Suprapubic skin (tissue), 4 donors: ENCODE data around the gene SNRPB. TPM values are rescaled to one million over a fixed set of nuclear protein-coding genes. Genes with fewer than 3 reads are reported as not detected.

ENCODE experiments used
- DNase-seq, 2 donors: peaks; one replicate each; pipeline ENCODE4 v3.0.0-alpha.2; 2019; ENCODE audit warnings: low spot score in 2 of 2
- H3K27ac ChIP-seq: fragments of 200-600 bp; sonication (generic); one replicate; pipeline ENCODE4 v1.5.1; 2019
- H3K27me3 ChIP-seq: fragments of 200-600 bp; sonication (generic); one replicate; pipeline ENCODE4 v1.5.1; 2019
- H3K36me3 ChIP-seq: fragments of 200-600 bp; sonication (generic); one replicate; pipeline ENCODE4 v1.5.1; 2019
- H3K4me1 ChIP-seq: fragments of 200-600 bp; sonication (generic); one replicate; pipeline ENCODE4 v1.5.1; 2019
- H3K4me3 ChIP-seq: fragments of 200-600 bp; sonication (generic); one replicate; pipeline ENCODE4 v1.5.1; 2019; ENCODE audit warnings: mild to moderate bottlenecking
- H3K9me3 ChIP-seq: fragments of 200-600 bp; sonication (generic); one replicate; pipeline ENCODE4 v1.5.1; 2019
- EP300 ChIP-seq: sonication (generic); formaldehyde crosslinking; IDR thresholded peaks from one replicate; pipeline ENCODE4 v1.6.1; 2017; ENCODE audit warnings: antibody characterized with exemption
- POLR2A ChIP-seq, 2 donors: fragments of 450-650 bp; IDR thresholded peaks; one replicate each; pipeline ENCODE4 v1.6.1; 2017; ENCODE audit warnings: antibody characterized with exemption in 2 of 2, mild to moderate bottlenecking in 2 of 2, moderate library complexity in 2 of 2
- POLR2AphosphoS5 ChIP-seq, 3 donors: sonication (generic); formaldehyde crosslinking; IDR thresholded peaks; one replicate each; pipeline ENCODE4 v1.6.1; 2017; ENCODE audit warnings: antibody characterized with exemption in 3 of 3
- WGBS: methylation state at CpG from one replicate; pipeline ENCODE4 v1.1.5; 2018; 5-methylcytosine and 5-hydroxymethylcytosine counted together
- total RNA-seq, 4 donors: library from RNA; depleted of rRNA; stranded (reverse); fragments of >200 nt; gene quantifications; one replicate each; pipeline ENCODE4 v1.1.0, GENCODE V29; 2016
- TF ChIP-seq, protein P1 (sequence below), 2 donors: fragments of 200-600 bp in 1 of 2; fragments of 450-650 bp in 1 of 2; sonication (generic) in 1 of 2; IDR thresholded peaks; one replicate each; pipeline ENCODE4 v1.5.1; 2016 to 2019; ENCODE audit warnings: antibody characterized with exemption in 2 of 2, mild to moderate bottlenecking in 1 of 2, moderate library complexity in 1 of 2

The SNRPB gene
- total RNA-seq, 4 donors from 2014 or later = 133 to 250 (median 221) TPM

DNA sequence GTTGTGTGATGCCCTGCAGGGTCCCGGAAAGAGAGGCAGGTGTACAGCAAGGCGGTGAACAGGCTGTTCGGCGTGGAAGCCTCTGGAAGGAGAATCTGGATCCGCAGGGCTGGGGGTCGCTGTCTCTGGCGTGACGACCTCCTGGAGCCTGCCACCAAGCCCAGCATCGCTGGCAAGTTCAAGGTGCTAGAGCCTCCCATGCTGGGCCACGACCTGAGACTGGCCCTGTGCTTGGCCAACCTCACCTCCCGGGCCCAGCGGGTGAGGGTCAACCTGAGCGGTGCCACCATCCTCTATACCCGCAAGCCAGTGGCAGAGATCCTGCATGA is 53.4 kb downstream of the SNRPB start:
- Histone ChIP-seq H3K36me3 (no peaks in the 10 kb centered on the region), H3K27ac (no peak overlapping the region), H3K4me1 (no peaks in the 10 kb centered on the region), H3K4me3 (no peak overlapping the region), H3K27me3 (peaks cover 8% of the 10 kb centered on the region), H3K9me3 (no peaks in the 10 kb centered on the region)
- no peak for DNase-seq
- WGBS = 90% methylated on average over 14 of the region's 14 CpGs
- TF ChIP-seq, protein P1, sequence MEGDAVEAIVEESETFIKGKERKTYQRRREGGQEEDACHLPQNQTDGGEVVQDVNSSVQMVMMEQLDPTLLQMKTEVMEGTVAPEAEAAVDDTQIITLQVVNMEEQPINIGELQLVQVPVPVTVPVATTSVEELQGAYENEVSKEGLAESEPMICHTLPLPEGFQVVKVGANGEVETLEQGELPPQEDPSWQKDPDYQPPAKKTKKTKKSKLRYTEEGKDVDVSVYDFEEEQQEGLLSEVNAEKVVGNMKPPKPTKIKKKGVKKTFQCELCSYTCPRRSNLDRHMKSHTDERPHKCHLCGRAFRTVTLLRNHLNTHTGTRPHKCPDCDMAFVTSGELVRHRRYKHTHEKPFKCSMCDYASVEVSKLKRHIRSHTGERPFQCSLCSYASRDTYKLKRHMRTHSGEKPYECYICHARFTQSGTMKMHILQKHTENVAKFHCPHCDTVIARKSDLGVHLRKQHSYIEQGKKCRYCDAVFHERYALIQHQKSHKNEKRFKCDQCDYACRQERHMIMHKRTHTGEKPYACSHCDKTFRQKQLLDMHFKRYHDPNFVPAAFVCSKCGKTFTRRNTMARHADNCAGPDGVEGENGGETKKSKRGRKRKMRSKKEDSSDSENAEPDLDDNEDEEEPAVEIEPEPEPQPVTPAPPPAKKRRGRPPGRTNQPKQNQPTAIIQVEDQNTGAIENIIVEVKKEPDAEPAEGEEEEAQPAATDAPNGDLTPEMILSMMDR (IDR thresholded peaks at IDR 0.05) = no peak

DNA sequence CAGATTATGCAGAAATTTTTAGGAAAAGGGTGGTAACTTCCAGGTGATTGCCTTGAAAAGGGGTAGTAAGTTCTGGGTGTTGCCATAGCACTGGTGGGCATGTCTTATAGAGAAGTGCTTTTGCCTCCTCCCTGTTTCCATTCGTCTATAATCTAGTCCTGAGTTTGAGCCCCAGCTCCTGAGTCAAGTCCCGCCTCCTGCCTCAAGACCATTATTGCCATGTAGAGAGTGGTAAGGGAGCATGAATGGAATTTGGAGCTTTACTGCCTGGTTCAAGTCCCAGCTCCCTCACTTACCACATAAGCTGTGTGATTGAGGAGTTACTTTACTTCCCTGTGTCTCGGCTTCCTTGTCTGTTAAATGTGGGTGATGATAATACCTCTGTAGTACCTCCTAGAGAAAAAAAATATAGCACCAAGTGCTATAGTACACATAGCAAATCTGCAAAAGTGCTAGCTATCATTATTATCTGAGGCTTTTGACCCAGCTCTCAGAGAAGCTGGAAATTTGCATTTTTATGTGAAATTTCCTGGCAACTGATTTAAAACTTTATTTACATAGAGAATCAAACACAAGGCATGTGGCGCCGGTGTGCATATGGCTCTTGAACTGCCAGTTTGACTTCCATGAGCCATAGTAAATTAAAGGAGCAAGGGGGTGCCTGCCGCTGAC is 53.9 kb downstream of the SNRPB start:
- DNase-seq = no peak
- WGBS = 61% methylated on average over 6 of the region's 6 CpGs

More for the DNA sequence above, 53.9 kb downstream of the SNRPB start:
- H3K27ac ChIP-seq = no peak overlapping the region
- no peaks in the 10 kb centered on the region for H3K9me3 ChIP-seq
- H3K36me3 ChIP-seq = no peaks in the 10 kb centered on the region
- no peaks in the 10 kb centered on the region for H3K4me1 ChIP-seq
- TF ChIP-seq, protein P1 (IDR thresholded peaks at IDR 0.05) = no peak
- TF ChIP-seq POLR2A (IDR thresholded peaks at IDR 0.05) (no peak), EP300 (no peak), POLR2AphosphoS5 (IDR thresholded peaks at IDR 0.05) (no peak)
- H3K4me3 ChIP-seq = no peak overlapping the region
- H3K27me3 ChIP-seq = peaks cover 8% of the 10 kb centered on the region

Other genes with a start within 250 kb of the SNRPB start
- 10 to 100 TPM; 24.9 to 56.5 (median 44.8) TPM for gene TGM3, start 174.8 kb downstream of the SNRPB start, total RNA-seq
- 1 to 10 TPM in 2 of 4 donors, under 1 TPM in 2; 0.32 to 1.4 (median 0.78) TPM for gene TGM6, start 89.9 kb downstream of the SNRPB start, total RNA-seq
- gene ZNF343, start 38.1 kb upstream of the SNRPB start, total RNA-seq = 10 to 100 TPM in 3 of 4 donors, 1 to 10 TPM in 1; 7.9 to 19.2 (median 13.5) TPM
- gene TMC2, start 65.8 kb upstream of the SNRPB start, total RNA-seq = not detected
- gene NOP56, start 181.8 kb upstream of the SNRPB start, total RNA-seq = 100 to 1,000 TPM in 3 of 4 donors, 10 to 100 TPM in 1; 81.2 to 140 (median 109) TPM
- gene IDH3B, start 193.4 kb upstream of the SNRPB start, total RNA-seq = 100 to 1,000 TPM; 119 to 135 (median 121) TPM
- 10 to 100 TPM in 1 of 4 donors, 1 to 10 TPM in 3; 5.9 to 12.6 (median 6.3) TPM for gene EBF4, start 222.0 kb upstream of the SNRPB start, total RNA-seq